Activated naive CD4-positive, alpha-beta T cell treated with anti-CD3 and anti-CD28 coated beads, Interleukin-2, amount 50 U/mL, for 24 hours (primary cell): ENCODE measurements around the gene RERE.
"Not testable (repeated sequence)": the region's sequence is repeated elsewhere in the genome, so short reads cannot be mapped to it uniquely, and the experiment has no call there.

Experiments used
- H3K27ac Mint-ChIP-seq: one replicate; pipeline ENCODE4 v1.8.0; 2021; ENCODE audit warnings: mild to moderate bottlenecking, mixed read lengths
- H3K27me3 Mint-ChIP-seq: one replicate; pipeline ENCODE4 v1.8.0; 2021; ENCODE audit warnings: mixed read lengths
- H3K36me3 Mint-ChIP-seq: one replicate; pipeline ENCODE4 v1.8.0; 2021; ENCODE audit warnings: mixed read lengths
- H3K4me1 Mint-ChIP-seq: one replicate; pipeline ENCODE4 v1.8.0; 2021; ENCODE audit warnings: mixed read lengths
- H3K4me3 Mint-ChIP-seq: one replicate; pipeline ENCODE4 v1.8.0; 2021; ENCODE audit warnings: mild to moderate bottlenecking, mixed read lengths
- H3K9me3 Mint-ChIP-seq: one replicate; pipeline ENCODE4 v1.8.0; 2021; ENCODE audit warnings: mixed read lengths

The RERE gene

DNA sequence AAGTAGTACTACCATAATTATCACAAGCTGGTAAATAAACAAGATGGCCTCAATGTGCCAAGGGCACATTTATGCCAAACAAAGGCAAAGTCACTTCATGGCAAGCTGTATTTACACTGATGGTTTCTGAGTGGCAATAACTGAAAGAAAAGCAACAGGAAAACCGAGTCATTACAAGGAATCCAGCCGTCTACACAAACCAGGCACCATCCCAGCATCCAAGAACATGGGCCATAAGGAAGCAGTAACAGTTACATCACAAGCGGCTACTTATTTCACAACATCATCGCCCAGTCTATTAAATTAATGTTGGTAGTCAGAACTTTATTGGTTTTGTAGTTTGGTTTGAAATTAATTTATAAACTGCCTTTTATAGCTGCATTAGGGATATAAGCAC, 214.2 kb downstream of the RERE start:
- H3K9me3 Mint-ChIP-seq = no peaks in the 10 kb centered on the region
- H3K4me1 Mint-ChIP-seq = peaks cover 55% of the 10 kb centered on the region
- peaks cover 6% of the 10 kb centered on the region for H3K36me3 Mint-ChIP-seq
- peak overlapping the region; percentile 81 for H3K4me3 Mint-ChIP-seq
- H3K27ac Mint-ChIP-seq = peak overlapping the region; percentile 96
- H3K27me3 Mint-ChIP-seq = no peaks in the 10 kb centered on the region

DNA sequence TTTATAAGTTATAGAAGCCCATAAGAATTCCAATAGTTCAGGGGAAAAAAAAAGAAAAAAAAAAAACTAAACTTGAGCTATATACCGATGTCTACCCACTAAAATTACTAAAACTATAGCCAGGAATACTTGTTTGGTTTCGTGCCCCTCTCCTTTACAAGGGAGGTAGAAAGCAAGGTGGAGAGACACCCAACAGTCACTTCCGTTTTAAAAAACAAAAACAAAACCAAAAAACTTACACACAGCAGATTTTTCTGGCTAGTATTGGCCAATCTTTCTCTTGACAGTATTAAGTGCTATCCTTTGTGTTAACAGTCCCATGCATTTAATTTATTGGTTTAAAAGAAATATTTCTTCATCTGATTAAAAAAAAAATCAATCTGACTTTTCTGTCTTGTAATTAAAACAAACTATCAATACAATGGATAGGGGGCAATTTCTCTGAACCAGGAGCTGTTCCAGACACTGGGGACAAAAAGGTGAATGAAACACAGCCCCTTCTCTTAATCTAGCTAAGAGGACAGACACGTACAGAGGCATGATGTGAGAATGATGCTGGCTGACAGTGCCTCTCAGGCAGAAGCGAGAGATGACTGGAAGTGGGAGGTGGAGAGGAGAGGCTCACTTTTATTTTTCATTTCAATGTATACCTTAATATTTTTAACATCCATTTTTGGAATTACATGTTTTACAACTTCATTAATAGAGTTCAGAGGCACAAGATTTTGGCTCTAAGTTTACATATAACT, 214.8 kb downstream of the RERE start:
- H3K9me3 Mint-ChIP-seq = no peaks in the 10 kb centered on the region
- peaks cover 6% of the 10 kb centered on the region for H3K36me3 Mint-ChIP-seq
- H3K4me3 Mint-ChIP-seq = peak overlapping the region; percentile 53
- peak overlapping the region; percentile 96 for H3K27ac Mint-ChIP-seq
- peaks cover 55% of the 10 kb centered on the region for H3K4me1 Mint-ChIP-seq
- H3K27me3 Mint-ChIP-seq = no peaks in the 10 kb centered on the region

- H3K27ac Mint-ChIP-seq = no peak overlapping the region
- no peak overlapping the region for H3K4me3 Mint-ChIP-seq
- H3K36me3 Mint-ChIP-seq = peaks cover 6% of the 10 kb centered on the region
- no peaks in the 10 kb centered on the region for H3K9me3 Mint-ChIP-seq
- peaks cover 59% of the 10 kb centered on the region for H3K4me1 Mint-ChIP-seq
- no peaks in the 10 kb centered on the region for H3K27me3 Mint-ChIP-seq
Observed at GRCh38 chr1:8600336-8600735, 217.1 kb downstream of the RERE start.

DNA sequence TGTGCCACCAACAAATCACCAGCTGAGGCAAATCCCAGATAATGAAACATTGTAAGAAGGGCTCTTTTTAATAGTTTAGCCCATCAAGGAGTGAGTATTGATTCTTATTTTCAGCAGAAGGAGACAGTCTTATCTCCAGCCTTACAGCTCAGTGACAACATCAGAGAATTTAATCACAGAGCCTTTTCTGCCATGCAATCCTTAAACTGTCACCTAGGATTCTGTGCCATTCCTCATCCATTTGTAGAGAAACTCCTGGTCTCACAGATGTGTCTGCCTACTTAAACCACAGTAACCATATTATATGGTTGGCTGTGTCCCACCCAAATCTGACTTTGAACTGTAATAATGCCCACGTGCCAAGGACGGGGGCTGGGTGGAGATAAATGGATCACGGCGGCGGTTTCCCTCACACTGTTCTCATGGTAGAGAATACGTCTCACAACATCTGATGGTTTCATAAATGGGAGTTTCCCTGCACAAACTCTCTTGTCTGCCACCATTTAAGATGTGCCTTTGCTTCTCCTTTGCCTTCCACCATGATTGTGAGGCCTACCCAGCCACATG, 217.7 kb downstream of the RERE start:
- H3K9me3 Mint-ChIP-seq = no peaks in the 10 kb centered on the region
- no peaks in the 10 kb centered on the region for H3K27me3 Mint-ChIP-seq
- H3K4me3 Mint-ChIP-seq = no peak overlapping the region
- peaks cover 6% of the 10 kb centered on the region for H3K36me3 Mint-ChIP-seq
- H3K4me1 Mint-ChIP-seq = peaks cover 54% of the 10 kb centered on the region
- peak overlapping the region; percentile 90 for H3K27ac Mint-ChIP-seq

- Mint-ChIP-seq H3K9me3 (no peaks in the 10 kb centered on the region), H3K27me3 (no peaks in the 10 kb centered on the region), H3K4me1 (peaks cover 49% of the 10 kb centered on the region), H3K4me3 (no peak overlapping the region), H3K36me3 (peaks cover 9% of the 10 kb centered on the region), H3K27ac (no peak overlapping the region)
Observed at GRCh38 chr1:8598783-8599182, 218.7 kb downstream of the RERE start.

GRCh38 chr1:8598060-8598724, 219.2 kb downstream of the RERE start:
- Mint-ChIP-seq H3K4me1 (peaks cover 45% of the 10 kb centered on the region), H3K36me3 (peaks cover 11% of the 10 kb centered on the region), H3K4me3 (no peak overlapping the region), H3K9me3 (no peaks in the 10 kb centered on the region), H3K27me3 (no peaks in the 10 kb centered on the region), H3K27ac (no peak overlapping the region)

- Mint-ChIP-seq H3K36me3 (peaks cover 10% of the 10 kb centered on the region), H3K27ac (no peak overlapping the region), H3K9me3 (no peaks in the 10 kb centered on the region), H3K4me1 (peaks cover 41% of the 10 kb centered on the region), H3K4me3 (no peak overlapping the region), H3K27me3 (no peaks in the 10 kb centered on the region)
Observed at GRCh38 chr1:8597455-8597854, 220.0 kb downstream of the RERE start.

DNA sequence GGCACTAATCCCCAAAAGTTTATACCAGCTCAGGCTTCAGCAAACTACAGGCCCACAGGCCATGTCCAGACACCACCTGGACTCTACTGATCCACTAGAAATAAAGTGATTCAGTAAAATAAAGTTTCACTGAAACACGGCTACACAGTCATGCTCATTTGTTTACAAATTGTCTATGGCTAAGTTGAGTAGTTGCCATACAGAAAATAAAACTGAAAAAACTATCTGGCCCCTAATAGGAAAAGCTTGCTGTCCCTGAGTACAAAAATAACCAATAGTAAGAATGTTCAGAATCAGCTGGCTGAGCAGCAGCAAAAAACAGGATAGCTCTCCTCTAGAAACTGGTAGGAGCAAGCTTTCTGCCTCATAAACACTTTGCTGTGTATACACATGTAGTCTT, 221.5 kb downstream of the RERE start:
- peaks cover 9% of the 10 kb centered on the region for H3K36me3 Mint-ChIP-seq
- H3K27me3 Mint-ChIP-seq = no peaks in the 10 kb centered on the region
- H3K9me3 Mint-ChIP-seq = no peaks in the 10 kb centered on the region

DNA sequence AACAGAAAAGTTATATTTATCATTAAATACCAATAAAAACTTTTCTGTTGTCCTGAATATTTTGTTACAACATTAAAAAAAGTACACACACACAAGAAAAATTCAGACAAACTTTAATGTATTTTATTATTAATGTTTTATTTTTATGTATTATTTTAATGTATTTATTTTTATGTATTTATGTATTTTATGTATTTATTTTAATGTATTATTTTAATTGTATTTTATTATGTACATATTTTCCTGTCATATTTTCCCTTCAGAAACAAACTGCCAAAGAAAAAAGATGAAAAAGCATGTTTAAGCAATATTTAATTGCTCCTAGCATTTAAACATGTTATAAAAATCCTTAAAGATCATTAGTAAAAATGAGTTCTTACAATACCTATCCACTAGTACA, 222.1 kb downstream of the RERE start:
- H3K27ac Mint-ChIP-seq = no peak overlapping the region
- H3K27me3 Mint-ChIP-seq = no peaks in the 10 kb centered on the region
- H3K4me1 Mint-ChIP-seq = peaks cover 41% of the 10 kb centered on the region
- no peaks in the 10 kb centered on the region for H3K9me3 Mint-ChIP-seq
- peaks cover 9% of the 10 kb centered on the region for H3K36me3 Mint-ChIP-seq
- no peak overlapping the region for H3K4me3 Mint-ChIP-seq

More for the DNA sequence above, 221.5 kb downstream of the RERE start:
- Mint-ChIP-seq H3K27ac (no peak overlapping the region), H3K4me1 (peaks cover 38% of the 10 kb centered on the region), H3K4me3 (no peak overlapping the region)

DNA sequence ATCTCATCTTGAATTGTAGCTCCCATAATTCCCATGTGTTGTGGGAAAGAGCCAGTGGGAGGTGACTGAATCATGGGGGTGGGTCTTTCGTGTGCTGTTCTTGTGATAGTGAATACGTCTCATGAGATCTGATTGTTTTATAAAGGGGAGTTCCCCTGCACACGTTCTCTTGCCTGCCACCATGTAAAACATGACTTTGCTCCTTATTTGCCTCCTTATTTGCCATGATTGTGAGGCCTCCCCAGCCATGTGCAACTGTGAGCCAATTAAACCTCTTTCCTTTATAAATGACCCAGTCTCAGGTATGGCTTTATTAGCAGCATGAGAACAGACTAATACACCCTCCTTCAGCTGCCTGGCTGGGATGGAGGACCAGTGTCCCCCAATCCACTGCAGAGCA, 224.1 kb downstream of the RERE start:
- H3K4me3 Mint-ChIP-seq, H3K27ac Mint-ChIP-seq, H3K36me3 Mint-ChIP-seq, H3K27me3 Mint-ChIP-seq, H3K9me3 Mint-ChIP-seq: not testable (repeated sequence)
- peaks cover 35% of the 10 kb centered on the region for H3K4me1 Mint-ChIP-seq

DNA sequence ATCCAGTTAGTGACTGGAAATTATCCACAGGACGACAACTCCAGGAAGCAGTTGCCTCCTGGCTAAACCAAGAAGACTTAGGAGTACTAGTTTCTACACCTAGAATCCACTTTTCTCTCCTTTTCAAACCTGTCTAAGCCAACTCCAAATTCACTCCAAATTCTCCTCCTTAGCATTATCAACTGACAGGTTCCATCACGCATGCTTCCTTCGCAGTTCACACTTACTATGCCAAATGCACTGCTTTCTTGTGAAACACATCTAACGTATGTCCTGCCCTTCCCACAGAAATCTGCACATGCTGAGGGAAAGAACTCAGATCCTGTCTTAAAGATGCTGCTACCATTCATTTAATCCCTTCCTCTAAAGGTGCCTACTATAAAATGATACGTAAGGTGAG, 225.9 kb downstream of the RERE start:
- H3K4me3 Mint-ChIP-seq = no peak overlapping the region

DNA sequence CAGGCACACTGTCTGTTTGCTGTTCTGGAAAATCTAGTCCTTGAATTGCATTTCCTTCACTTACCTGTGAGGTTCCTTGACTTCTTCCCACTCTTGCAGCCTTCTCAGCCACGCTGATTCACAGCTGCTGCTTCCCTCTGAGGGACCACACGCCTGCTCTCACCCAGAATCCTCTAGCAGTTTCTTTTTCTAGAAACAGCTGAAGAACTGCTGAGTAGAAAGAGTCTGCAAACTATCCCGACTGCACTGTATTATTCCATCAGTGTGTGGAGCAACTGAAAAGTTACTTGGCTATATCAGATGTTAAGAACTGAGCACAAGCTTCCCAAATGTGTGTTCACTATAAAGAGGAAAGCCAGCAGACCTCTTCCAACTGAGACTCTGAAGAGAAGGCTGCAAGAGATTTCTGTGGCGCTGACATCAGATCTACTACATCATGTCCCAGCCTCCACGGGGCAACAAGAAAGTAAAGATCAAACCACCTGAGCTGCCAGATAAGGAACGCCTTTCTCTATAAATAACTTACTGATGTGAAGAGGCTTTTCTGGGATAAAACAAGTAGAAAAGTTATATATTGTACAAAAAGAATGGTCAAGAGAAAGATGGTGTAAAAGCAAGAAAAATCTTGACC, 226.6 kb downstream of the RERE start:
- peaks cover 5% of the 10 kb centered on the region for H3K36me3 Mint-ChIP-seq
- H3K27ac Mint-ChIP-seq = no peak overlapping the region
- no peaks in the 10 kb centered on the region for H3K27me3 Mint-ChIP-seq
- peaks cover 40% of the 10 kb centered on the region for H3K4me1 Mint-ChIP-seq
- H3K4me3 Mint-ChIP-seq = no peak overlapping the region
- no peaks in the 10 kb centered on the region for H3K9me3 Mint-ChIP-seq

More for the DNA sequence above, 225.9 kb downstream of the RERE start:
- no peaks in the 10 kb centered on the region for H3K27me3 Mint-ChIP-seq
- no peak overlapping the region for H3K27ac Mint-ChIP-seq
- H3K4me1 Mint-ChIP-seq = peaks cover 46% of the 10 kb centered on the region
- H3K9me3 Mint-ChIP-seq = no peaks in the 10 kb centered on the region
- H3K36me3 Mint-ChIP-seq = peaks cover 5% of the 10 kb centered on the region

DNA sequence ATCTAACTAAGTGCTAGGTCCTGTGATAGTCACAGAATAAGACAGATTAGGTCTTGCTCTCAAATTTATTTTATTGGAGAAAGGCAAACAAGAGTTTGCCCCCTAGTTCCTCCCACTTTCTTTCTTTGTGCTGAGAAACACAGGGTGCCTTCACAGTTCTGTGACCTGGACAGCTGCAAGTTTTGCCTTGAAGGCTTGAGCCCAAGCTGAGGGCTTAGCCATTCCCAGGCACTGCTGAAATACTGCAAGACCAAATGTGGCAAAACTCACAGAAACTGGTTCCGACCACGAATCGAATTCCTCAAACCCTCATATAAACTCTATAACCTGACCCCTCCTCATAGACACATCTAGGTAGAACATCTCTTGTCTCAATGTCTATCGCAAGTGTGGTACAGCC, 227.9 kb downstream of the RERE start:
- Mint-ChIP-seq H3K27ac (no peak overlapping the region), H3K36me3 (peaks cover 5% of the 10 kb centered on the region), H3K4me3 (no peak overlapping the region), H3K4me1 (peaks cover 40% of the 10 kb centered on the region), H3K27me3 (no peaks in the 10 kb centered on the region), H3K9me3 (no peaks in the 10 kb centered on the region)

GRCh38 chr1:8587784-8588183, 229.7 kb downstream of the RERE start:
- Mint-ChIP-seq H3K4me3 (no peak overlapping the region), H3K4me1 (peaks cover 33% of the 10 kb centered on the region), H3K27me3 (no peaks in the 10 kb centered on the region), H3K9me3 (no peaks in the 10 kb centered on the region), H3K27ac (no peak overlapping the region), H3K36me3 (peaks cover 1% of the 10 kb centered on the region)

DNA sequence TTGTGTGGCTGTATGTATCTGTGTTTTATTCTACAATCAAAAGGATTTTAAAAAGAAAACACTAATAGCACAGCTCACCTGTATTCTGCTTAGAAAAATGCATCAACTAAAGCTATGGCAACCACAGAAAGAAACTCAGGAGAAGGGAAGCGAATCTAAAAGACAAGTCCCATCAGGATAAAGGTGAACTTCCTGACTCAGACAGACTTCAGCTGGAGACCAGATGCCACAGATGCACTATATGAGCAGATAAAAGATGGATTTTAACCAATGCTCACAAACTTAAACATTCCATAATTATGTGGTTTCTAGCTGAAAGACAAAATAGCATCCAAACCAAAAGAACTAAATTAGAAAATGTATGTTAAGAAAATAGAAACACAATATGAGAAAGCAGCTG, 231.0 kb downstream of the RERE start:
- H3K27ac Mint-ChIP-seq = no peak overlapping the region
- peaks cover 29% of the 10 kb centered on the region for H3K4me1 Mint-ChIP-seq
- H3K36me3 Mint-ChIP-seq = peaks cover 1% of the 10 kb centered on the region
- H3K27me3 Mint-ChIP-seq = no peaks in the 10 kb centered on the region
- H3K4me3 Mint-ChIP-seq = no peak overlapping the region
- H3K9me3 Mint-ChIP-seq = no peaks in the 10 kb centered on the region

GRCh38 chr1:8584316-8584715, 233.1 kb downstream of the RERE start:
- peaks cover 1% of the 10 kb centered on the region for H3K36me3 Mint-ChIP-seq
- peaks cover 13% of the 10 kb centered on the region for H3K4me1 Mint-ChIP-seq
- no peak overlapping the region for H3K4me3 Mint-ChIP-seq
- H3K27ac Mint-ChIP-seq = no peak overlapping the region
- no peaks in the 10 kb centered on the region for H3K9me3 Mint-ChIP-seq
- H3K27me3 Mint-ChIP-seq = no peaks in the 10 kb centered on the region
